Measurements from ENCODE around the gene SELENOP. TPM values are rescaled to one million over a fixed set of nuclear protein-coding genes. Genes with fewer than 3 reads are reported as not detected.

The SELENOP gene
- total and polyA plus RNA-seq, 7 donors: 34.3 to 155 (median 96.6) TPM

- 49 to 55% (median 55%) methylated on average over 2 of the region's 2 CpGs for WGBS, 3 donors
- intact Hi-C loops (cut with DNase I): no loop called here
- no peak overlapping the region for H3K27ac ChIP-seq
- no peak overlapping the region for H3K4me3 ChIP-seq
- no peak for DNase-seq
- no peaks in the 10 kb centered on the region for H3K36me3 ChIP-seq (ENCODE audit: insufficient read depth in 1 of 2, low read depth in 1 of 2)
- TF ChIP-seq CTCF (IDR thresholded peaks at IDR 0.05): no peak
- no peak for ATAC-seq
- no peaks in the 10 kb centered on the region for H3K4me1 ChIP-seq
- no peaks in the 10 kb centered on the region for H3K27me3 ChIP-seq (ENCODE audit: insufficient read depth in 3 of 3, low read length in 2 of 3)
- no peaks in the 10 kb centered on the region for H3K9me3 ChIP-seq
Observed at GRCh38 chr5:42828671-42829070, 17.0 kb upstream of the SELENOP start.

GRCh38 chr5:42826757-42827515 lies 15.2 kb upstream of the SELENOP start:
- Histone ChIP-seq H3K27ac (no peak overlapping the region), H3K9me3 (no peaks in the 10 kb centered on the region), H3K36me3 (ENCODE audit: insufficient read depth in 1 of 2, low read depth in 1 of 2) (no peaks in the 10 kb centered on the region), H3K27me3 (ENCODE audit: insufficient read depth in 3 of 3, low read length in 2 of 3) (no peaks in the 10 kb centered on the region), H3K4me3 (no peak overlapping the region), H3K4me1 (no peaks in the 10 kb centered on the region)
- TF ChIP-seq CTCF (IDR thresholded peaks at IDR 0.05): no peak
- DNase-seq: no peak
- intact Hi-C loops (cut with DNase I): no loop called here
- no peak for ATAC-seq
- 61 to 63% (median 62%) methylated on average over 2 of the region's 2 CpGs for WGBS, 3 donors

GRCh38 chr5:42825422-42826148 lies 13.9 kb upstream of the SELENOP start:
- Histone ChIP-seq H3K27ac (no peak overlapping the region), H3K4me3 (no peak overlapping the region)
- ATAC-seq: no peak

GRCh38 chr5:42824347-42824976 lies 12.8 kb upstream of the SELENOP start:
- DNase-seq (no peak), ATAC-seq (no peak)
- H3K27me3 ChIP-seq (ENCODE audit: insufficient read depth in 3 of 3, low read length in 2 of 3): no peaks in the 10 kb centered on the region
- no peak overlapping the region for H3K4me3 ChIP-seq
- intact Hi-C loops (cut with DNase I): no loop called here
- no peak overlapping the region for H3K27ac ChIP-seq
- H3K9me3 ChIP-seq: no peaks in the 10 kb centered on the region
- H3K4me1 ChIP-seq: no peaks in the 10 kb centered on the region
- TF ChIP-seq CTCF (IDR thresholded peaks at IDR 0.05): no peak
- WGBS, 3 donors: 79 to 80% (median 79%) methylated on average over 7 of the region's 7 CpGs
- no peaks in the 10 kb centered on the region for H3K36me3 ChIP-seq (ENCODE audit: insufficient read depth in 1 of 2, low read depth in 1 of 2)

More at GRCh38 chr5:42825422-42826148, 13.9 kb upstream of the SELENOP start:
- Histone ChIP-seq H3K9me3 (no peaks in the 10 kb centered on the region), H3K27me3 (ENCODE audit: insufficient read depth in 3 of 3, low read length in 2 of 3) (no peaks in the 10 kb centered on the region), H3K4me1 (no peaks in the 10 kb centered on the region), H3K36me3 (ENCODE audit: insufficient read depth in 1 of 2, low read depth in 1 of 2) (no peaks in the 10 kb centered on the region)
- intact Hi-C loops (cut with DNase I): no loop called here
- WGBS, 3 donors: 83 to 96% (median 87%) methylated on average over 9 of the region's 9 CpGs
- DNase-seq: no peak
- TF ChIP-seq CTCF (IDR thresholded peaks at IDR 0.05): no peak
